Thyroid gland (tissue), 4 donors: ENCODE data around the gene SPSB4. TPM values are rescaled to one million over a fixed set of nuclear protein-coding genes. Genes with fewer than 3 reads are reported as not detected.

Source experiments
- DNase-seq, 2 donors: peaks; one replicate each; pipeline ENCODE4 v3.0.0-alpha.2; 2019
- H3K27ac ChIP-seq, 3 donors: fragments of 200-600 bp; sonication (generic); 1 replicate in 2 of 3; 2 replicates in 1 of 3; pipeline ENCODE4 v1.5.1; 2016 to 2019; ENCODE audit warnings: mild to moderate bottlenecking in 1 of 3, moderate library complexity in 1 of 3
- H3K27me3 ChIP-seq: fragments of 200-600 bp; sonication (generic); one replicate; pipeline ENCODE4 v1.5.1; 2019
- H3K36me3 ChIP-seq, 2 donors: fragments of 200-600 bp; sonication (generic); one replicate each; pipeline ENCODE4 v1.5.1; 2016 to 2019
- H3K4me1 ChIP-seq, 2 donors: fragments of 200-600 bp; sonication (generic); one replicate each; pipeline ENCODE4 v1.5.1; 2017 to 2019
- H3K4me3 ChIP-seq, 3 donors: fragments of 200-600 bp; sonication (generic); replicated peaks in 1 of 3; 1 replicate in 2 of 3; 2 replicates in 1 of 3; pipeline ENCODE4 v1.5.1; 2016; ENCODE audit warnings: mild to moderate bottlenecking in 1 of 3
- H3K9me3 ChIP-seq: fragments of 200-600 bp; sonication (generic); one replicate; pipeline ENCODE4 v1.5.1; 2017
- POLR2A ChIP-seq, 2 donors: fragments of 450-650 bp; IDR thresholded peaks; one replicate each; pipeline ENCODE4 v1.6.1; 2017; ENCODE audit warnings: antibody characterized with exemption in 2 of 2, mild to moderate bottlenecking in 2 of 2, moderate library complexity in 1 of 2
- WGBS, 2 donors: methylation state at CpG; one replicate each; pipeline ENCODE4 v1.1.5; 2017; 5-methylcytosine and 5-hydroxymethylcytosine counted together
- intact Hi-C: fragments of 100-400 bp; cut with DNase I; formaldehyde crosslinking; loops from one replicate; pipeline ENCODE4 v1.15.1; 2023
- total RNA-seq, 4 donors: library from RNA; depleted of rRNA; stranded (reverse); fragments of >200 nt; gene quantifications; one replicate each; pipeline ENCODE4 v1.2.3, GENCODE V29; 2016
- TF ChIP-seq, protein P1 (sequence below), 6 experiments: fragments of 200-600 bp in 3 of 6; fragments of 450-650 bp in 3 of 6; sonication (generic) in 3 of 6; IDR thresholded peaks; one replicate each; pipeline ENCODE4 v1.5.1; 2016 to 2019; ENCODE audit warnings: antibody characterized with exemption in 6 of 6, mild to moderate bottlenecking in 2 of 6, inconsistent platforms in 1 of 6, moderate library complexity in 1 of 6

Gene SPSB4
- total RNA-seq, 4 donors from 2014 or later: 1.2 TPM; not detected in 3

DNA sequence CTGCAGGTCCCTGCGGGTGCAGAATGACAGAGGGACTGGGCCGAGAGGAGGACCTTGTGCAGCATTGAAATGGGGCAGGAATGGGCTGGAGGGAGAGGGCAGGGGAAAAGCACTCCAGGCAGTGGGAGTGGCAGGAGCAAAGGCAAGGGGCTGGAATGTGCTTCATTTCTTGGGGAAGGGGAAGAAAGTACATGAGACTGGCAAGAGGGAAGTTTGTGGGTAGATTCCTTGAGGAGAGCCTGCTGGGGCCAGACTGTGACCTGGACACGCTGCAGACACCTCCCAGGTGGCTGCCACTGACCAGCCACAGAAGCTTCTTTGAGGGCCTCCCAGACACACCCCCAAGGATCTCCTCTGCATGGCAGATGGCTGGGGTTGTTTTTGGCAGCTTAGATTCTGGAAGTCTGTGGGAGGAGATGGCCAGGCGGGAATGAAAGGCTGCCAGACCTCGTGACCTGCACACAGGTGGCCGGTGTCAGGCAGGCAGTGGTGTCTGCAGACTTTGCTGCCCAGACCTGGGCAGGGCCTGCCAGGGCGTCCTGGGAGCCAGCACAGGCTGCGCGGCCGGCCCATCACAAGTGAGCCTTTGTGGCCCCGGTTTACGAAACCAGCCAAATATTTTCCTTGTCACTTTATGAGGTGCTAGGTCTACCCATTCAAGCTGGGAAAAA lies 53.1 kb downstream of the SPSB4 start:
- 78 to 84% methylated on average over 10 to 11 of the region's 12 CpGs for WGBS, 2 donors

DNA sequence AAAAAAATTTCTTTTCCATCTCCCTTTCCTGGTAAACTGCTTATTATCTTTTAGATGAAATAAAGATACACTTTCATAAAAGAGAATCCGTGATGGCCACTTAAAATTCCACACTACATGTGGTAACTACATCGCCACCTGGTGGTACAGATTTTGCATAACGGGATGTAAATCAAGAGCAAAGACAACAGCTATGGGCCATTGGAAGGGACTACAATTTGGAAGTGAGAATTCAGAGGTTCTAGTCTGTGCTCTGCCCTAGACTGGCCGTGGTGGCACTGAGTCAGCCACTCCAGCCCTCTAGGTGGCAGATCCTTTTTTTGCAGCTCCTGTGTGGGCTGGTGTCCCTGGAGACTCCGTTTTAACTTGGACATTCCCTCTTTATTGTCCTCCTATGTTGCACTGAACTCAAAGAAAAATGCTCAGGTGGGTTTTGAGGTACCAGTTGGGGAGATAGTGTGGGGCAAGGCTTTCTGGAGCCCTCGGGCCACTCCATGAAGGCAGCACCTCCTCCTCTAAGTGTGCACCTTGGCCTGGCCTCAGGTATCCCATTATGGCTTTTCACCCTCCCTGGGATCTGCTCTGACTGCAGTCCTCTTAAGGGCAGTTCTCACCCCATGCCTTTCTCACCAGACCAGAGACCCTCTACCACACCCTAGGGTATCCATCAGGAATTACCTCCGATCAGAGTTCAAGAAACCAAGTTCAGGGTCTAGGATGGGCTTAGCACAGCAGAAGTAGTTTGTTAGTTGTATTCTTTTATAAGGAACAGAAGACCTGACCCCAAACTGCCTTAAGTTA lies 54.9 kb downstream of the SPSB4 start:
- intact Hi-C loops: loop anchor here (10.0 kb wide), 1 partner anchor 101 kb away; no protein-coding TSS in a partner anchor
- no peaks in the 10 kb centered on the region for H3K36me3 ChIP-seq
- no peaks in the 10 kb centered on the region for H3K9me3 ChIP-seq
- H3K27ac ChIP-seq: no peak overlapping the region
- H3K27me3 ChIP-seq: no peaks in the 10 kb centered on the region
- DNase-seq: peak; percentile 76 to 79
- no peak for TF ChIP-seq POLR2A (IDR thresholded peaks at IDR 0.05)
- TF ChIP-seq, protein P1, sequence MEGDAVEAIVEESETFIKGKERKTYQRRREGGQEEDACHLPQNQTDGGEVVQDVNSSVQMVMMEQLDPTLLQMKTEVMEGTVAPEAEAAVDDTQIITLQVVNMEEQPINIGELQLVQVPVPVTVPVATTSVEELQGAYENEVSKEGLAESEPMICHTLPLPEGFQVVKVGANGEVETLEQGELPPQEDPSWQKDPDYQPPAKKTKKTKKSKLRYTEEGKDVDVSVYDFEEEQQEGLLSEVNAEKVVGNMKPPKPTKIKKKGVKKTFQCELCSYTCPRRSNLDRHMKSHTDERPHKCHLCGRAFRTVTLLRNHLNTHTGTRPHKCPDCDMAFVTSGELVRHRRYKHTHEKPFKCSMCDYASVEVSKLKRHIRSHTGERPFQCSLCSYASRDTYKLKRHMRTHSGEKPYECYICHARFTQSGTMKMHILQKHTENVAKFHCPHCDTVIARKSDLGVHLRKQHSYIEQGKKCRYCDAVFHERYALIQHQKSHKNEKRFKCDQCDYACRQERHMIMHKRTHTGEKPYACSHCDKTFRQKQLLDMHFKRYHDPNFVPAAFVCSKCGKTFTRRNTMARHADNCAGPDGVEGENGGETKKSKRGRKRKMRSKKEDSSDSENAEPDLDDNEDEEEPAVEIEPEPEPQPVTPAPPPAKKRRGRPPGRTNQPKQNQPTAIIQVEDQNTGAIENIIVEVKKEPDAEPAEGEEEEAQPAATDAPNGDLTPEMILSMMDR (IDR thresholded peaks at IDR 0.05): peak; percentile 22 to 75 (median 65)
- no peak overlapping the region for H3K4me3 ChIP-seq
- H3K4me1 ChIP-seq: no peaks in the 10 kb centered on the region
- 39 to 40% methylated on average over 7 of the region's 7 CpGs for WGBS, 2 donors

More for the DNA sequence above, 53.1 kb downstream of the SPSB4 start:
- Histone ChIP-seq H3K27me3 (no peaks in the 10 kb centered on the region), H3K4me1 (no peaks in the 10 kb centered on the region), H3K27ac (no peak overlapping the region), H3K4me3 (no peak overlapping the region), H3K9me3 (no peaks in the 10 kb centered on the region), H3K36me3 (no peaks in the 10 kb centered on the region)
- no peak for DNase-seq
- intact Hi-C loops: loop anchor here (5.0 to 10.0 kb wide), 2 partner anchors 99 to 207 kb away; no protein-coding TSS in a partner anchor
- no peak for TF ChIP-seq POLR2A (IDR thresholded peaks at IDR 0.05)
- TF ChIP-seq, protein P1 (IDR thresholded peaks at IDR 0.05): no peak

DNA sequence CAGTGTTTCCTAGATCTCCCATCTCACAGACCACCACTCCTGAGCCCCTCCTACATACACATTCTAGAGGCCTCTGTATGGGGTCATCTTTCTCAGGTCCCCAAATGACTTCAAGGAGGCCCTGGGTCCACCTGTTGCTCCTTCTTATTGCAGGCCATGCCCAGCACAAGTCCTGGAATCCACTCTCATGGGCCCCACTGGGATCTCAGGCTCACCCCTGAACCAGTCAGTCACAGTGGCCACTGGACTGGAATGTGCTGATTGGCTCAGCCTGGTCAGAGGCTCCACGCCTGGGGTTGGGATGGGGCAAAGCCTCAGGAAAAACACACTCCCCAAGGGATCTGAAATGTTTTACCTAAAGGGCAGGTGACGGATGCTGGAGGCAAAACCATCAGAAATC lies 55.7 kb downstream of the SPSB4 start:
- no peak for TF ChIP-seq POLR2A (IDR thresholded peaks at IDR 0.05)
- TF ChIP-seq, protein P1 (IDR thresholded peaks at IDR 0.05): no peak
- Histone ChIP-seq H3K4me3 (no peak overlapping the region), H3K9me3 (no peaks in the 10 kb centered on the region), H3K36me3 (no peaks in the 10 kb centered on the region), H3K27me3 (no peaks in the 10 kb centered on the region), H3K4me1 (no peaks in the 10 kb centered on the region), H3K27ac (no peak overlapping the region)
- intact Hi-C loops: loop anchor here (10.0 kb wide), 1 partner anchor 102 kb away; no protein-coding TSS in a partner anchor
- DNase-seq: no peak
- WGBS, 2 donors: 94 to 96% methylated on average over 2 of the region's 2 CpGs

DNA sequence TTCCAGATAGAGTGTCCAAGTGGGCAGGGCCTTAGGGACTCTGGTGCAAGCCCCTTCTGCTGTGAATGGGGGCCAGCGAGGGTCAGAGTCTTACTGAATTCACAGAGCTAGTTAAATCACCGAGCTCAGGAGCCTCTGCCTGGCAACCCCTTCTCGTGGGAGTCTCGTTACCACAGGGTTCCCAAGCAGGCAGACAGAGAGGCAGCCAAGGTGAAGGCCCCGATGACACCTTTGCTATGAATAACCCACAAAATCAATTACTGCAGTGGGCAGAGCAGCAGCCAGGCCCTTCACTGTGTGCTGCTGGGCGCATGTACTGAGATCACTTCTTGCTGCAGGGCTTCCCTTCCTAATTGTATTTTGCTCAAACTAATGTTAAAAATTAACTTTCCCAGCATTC lies 56.9 kb downstream of the SPSB4 start:
- no peaks in the 10 kb centered on the region for H3K4me1 ChIP-seq
- WGBS, 2 donors: 88 to 91% methylated on average over 6 of the region's 6 CpGs
- no peaks in the 10 kb centered on the region for H3K36me3 ChIP-seq
- intact Hi-C loops: loop anchor here (10.0 kb wide), 1 partner anchor 103 kb away; no protein-coding TSS in a partner anchor
- H3K27me3 ChIP-seq: no peaks in the 10 kb centered on the region
- DNase-seq: no peak
- H3K9me3 ChIP-seq: no peaks in the 10 kb centered on the region
- no peak overlapping the region for H3K4me3 ChIP-seq
- H3K27ac ChIP-seq: no peak overlapping the region
- no peak for TF ChIP-seq POLR2A (IDR thresholded peaks at IDR 0.05)

DNA sequence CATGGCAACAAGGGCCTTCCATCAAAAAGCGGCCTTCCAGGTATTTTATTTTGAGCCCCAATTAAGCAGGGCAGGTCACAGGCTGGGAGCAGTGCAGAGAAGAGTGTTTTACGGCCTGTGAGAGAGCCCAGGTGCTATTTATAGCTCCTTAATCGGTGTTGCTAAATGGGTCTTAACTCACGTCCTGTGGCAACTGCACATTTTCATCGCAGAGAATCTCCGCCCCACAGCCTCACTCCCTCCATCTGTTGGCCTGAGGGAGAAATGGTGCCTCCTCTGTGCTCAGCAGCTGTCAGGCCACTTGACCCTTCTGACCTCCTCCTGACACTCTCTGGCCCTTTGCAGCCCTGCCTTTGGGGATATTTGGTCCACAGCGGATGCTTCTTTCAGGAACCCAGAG lies 58.6 kb downstream of the SPSB4 start:
- H3K36me3 ChIP-seq: no peaks in the 10 kb centered on the region
- H3K27me3 ChIP-seq: no peaks in the 10 kb centered on the region
- no peak overlapping the region for H3K4me3 ChIP-seq
- H3K9me3 ChIP-seq: no peaks in the 10 kb centered on the region
- TF ChIP-seq, protein P1 (IDR thresholded peaks at IDR 0.05): no peak
- TF ChIP-seq POLR2A (IDR thresholded peaks at IDR 0.05): no peak
- no peak for DNase-seq
- H3K4me1 ChIP-seq: no peaks in the 10 kb centered on the region
- H3K27ac ChIP-seq: no peak overlapping the region
- intact Hi-C loops: loop anchor here (10.0 kb wide), 1 partner anchor 105 kb away; no protein-coding TSS in a partner anchor
- 81 to 84% methylated on average over 7 of the region's 7 CpGs for WGBS, 2 donors
